GM19099 (cell line): Measurements from ENCODE around the gene ZSCAN10.

Experiments used
- POLR2A ChIP-seq: IDR thresholded peaks from 3 replicates; pipeline ENCODE4 v1.6.1; 2011; ENCODE audit warnings: low read depth; ENCODE audit not compliant: insufficient read length; ENCODE audit errors: extremely low read depth

Gene ZSCAN10

DNA sequence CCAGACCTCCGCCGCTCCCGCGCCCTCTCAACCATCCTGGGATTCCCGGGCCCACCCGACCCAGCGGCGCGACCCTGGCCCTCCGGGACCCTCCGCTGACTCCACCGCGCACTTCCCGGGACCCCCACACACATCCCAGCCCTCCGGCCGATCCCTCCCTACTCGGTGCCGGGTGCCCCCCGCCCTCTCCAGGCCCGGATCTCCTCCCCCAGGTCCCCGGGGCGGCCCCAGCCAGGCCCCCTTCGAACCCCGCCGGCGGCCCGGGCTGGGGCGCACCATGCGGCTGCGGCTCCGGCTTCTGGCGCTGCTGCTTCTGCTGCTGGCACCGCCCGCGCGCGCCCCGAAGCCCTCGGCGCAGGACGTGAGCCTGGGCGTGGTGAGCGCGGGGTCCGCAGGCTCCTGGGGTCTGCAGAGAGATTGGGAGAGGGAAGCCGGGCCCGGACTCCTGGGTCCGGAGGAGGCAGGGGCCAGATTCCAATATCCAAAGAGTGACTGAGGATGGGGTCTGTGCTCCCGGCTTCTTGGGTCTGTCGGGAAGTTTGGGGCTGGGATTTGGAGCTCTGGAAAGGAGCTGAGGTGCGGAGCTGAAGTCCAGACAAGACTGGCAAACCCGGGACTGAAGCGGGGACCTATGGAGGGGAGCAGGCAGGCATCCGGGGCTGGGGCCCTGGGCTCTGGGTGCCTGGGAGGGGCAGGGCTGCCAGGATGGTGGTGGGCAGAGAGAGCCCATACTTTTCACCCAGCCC is 52.3 kb downstream of the ZSCAN10 start:
- no peak for TF ChIP-seq POLR2A

DNA sequence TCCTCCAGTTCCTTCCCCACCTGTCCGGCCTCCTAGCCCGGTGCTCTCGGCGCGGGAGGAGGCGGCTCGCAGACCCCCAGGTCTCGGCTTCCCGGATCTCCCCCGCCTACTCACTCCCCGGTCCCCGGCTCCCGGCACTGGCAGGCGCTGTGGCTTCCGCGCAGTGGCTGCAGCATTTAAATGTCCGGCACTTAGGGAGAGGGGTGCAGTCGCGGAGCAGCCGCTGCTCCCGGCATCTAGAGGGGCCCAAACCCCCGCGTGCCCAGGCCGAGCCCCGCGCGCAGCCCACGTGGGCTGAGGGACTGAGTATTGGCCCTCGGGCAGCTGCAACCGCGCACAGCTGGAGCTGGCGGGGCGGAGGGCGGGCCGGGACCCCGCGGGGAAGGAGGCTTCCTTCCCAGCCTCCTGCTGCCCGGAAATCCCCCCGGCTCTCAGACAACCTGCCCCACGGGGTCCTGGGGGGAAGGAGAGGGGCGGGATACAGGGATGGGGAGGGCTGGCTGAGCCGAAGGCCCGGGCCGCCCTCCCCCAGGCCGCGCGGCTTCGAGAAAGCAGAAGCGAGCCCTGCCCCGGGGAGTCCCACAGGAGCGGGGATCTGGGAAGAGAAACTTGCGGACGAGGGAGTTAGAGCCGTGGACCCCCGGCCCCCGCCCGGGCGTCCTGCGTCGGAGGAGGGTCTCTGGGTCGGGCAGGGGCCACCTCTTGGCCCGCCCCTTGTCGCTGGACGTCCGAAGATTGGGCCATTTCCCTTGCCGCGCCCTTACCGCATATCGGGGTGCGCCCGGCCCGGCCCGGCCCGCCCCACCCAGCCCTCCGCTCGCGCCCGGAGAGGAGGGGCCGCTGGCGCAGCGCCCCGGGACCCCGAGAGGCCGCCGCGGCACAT is 53.1 kb downstream of the ZSCAN10 start, which contains the start of gene MMP25:
TSS of gene MMP25 (plus strand) at position 804 of the 883 bp plus-strand sequence. CDS start 357 bp downstream, outside the sequence.
- no peak for TF ChIP-seq POLR2A

DNA sequence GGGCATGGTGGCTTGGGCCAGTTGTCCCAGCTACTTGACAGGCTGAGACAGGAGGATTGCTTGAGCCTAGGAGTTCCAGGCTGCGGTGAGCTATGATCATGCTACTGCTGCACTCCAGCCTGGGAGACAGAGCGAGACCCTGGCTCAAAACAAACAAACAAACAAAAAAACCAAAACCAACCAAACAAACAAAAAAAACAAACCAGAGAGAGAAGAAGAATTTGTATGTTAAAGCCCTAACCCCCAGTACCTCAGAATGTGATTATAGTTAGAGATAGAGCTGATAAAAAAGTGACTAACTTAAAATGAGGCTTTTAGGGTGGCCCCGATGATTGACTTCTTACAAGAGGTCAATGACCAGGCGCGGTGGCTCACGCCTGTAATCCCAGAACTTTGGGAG is 54.4 kb downstream of the ZSCAN10 start:
- TF ChIP-seq POLR2A = no peak

DNA sequence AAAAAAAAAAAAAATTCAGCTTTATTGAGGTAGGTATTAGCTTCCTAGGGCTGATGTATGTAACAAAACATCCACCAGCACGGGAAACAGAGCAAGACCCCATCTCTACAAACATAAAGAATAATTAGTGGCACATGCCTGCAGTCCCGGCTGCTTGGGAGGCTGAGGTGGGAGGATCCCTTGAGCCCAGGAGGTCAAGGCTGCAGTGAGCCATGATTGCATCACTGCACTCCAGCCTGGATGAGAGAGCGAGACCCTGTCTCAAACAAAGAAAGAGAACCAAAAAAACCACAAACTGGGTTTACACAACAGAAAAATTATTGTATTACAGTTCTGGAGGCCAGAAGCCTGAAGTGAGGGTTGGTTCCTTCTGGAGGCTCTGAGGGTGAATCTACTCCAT is 56.7 kb downstream of the ZSCAN10 start:
- no peak for TF ChIP-seq POLR2A

DNA sequence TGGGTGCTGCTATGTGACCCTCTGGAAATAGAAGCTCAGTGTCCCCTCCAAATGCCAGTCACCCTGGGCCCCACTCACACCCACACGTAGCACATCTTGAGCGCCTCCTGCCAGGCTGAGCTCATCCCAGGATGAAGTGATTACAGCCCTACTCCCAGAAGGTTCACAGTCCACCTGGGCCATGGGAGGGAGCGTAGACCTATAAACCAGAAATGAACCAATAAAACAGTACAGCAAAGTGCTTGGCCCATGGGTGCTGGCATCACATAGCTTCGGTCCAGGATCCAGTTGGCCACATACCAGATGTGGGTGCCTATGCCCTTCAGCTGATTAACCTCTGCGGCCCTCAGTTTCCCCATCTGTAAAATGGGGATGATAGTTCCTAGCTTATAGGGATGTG is 60.2 kb downstream of the ZSCAN10 start:
- no peak for TF ChIP-seq POLR2A
